ENCODE data around the gene FTO. TPM values are rescaled to one million over a fixed set of nuclear protein-coding genes. Genes with fewer than 3 reads are reported as not detected.

The FTO gene
- total and polyA plus RNA-seq, 2 of the 13 experiments (the other 11 are each of a cell fraction or from before 2014, with no cell fraction given), result 41.6 to 55.8 TPM

DNA sequence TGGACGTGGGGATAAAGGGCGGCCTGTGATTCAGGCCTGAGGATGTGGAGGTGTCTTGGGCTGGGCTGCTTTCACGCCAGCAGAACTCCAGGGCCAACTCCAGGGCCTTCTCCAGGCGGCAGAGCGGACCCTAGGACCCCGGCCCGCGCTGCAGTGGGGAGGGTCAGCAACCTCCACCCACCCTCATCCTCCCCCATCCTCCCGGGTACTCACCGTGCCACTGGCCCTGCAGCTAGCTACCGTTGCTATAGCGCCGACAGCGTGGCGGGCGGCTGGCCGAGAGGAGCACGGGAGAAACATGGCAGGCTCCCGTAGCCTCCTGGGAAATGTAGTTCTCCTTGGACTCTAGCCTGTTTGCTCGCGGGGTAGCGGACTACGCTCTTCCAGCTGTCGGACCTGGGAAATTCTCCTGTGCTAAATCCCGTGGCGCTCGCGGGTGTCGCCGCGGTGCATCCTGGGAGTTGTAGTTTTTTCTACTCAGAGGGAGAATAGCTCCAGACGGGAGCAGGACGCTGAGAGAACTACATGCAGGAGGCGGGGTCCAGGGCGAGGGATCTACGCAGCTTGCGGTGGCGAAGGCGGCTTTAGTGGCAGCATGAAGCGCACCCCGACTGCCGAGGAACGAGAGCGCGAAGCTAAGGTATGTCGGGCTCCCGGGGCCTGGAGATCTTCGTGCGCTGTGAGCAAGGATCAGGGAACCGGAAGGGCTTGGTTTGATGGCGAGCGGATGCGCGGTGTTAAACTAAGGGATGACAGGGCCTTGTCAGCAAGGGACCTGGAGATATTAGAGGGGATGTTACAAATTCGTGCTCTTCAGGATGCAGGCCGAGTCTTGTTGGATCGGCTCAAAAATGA is at the start of gene FTO, which contains the start of gene RPGRIP1L (continued):
- TF ChIP-seq, protein P1, sequence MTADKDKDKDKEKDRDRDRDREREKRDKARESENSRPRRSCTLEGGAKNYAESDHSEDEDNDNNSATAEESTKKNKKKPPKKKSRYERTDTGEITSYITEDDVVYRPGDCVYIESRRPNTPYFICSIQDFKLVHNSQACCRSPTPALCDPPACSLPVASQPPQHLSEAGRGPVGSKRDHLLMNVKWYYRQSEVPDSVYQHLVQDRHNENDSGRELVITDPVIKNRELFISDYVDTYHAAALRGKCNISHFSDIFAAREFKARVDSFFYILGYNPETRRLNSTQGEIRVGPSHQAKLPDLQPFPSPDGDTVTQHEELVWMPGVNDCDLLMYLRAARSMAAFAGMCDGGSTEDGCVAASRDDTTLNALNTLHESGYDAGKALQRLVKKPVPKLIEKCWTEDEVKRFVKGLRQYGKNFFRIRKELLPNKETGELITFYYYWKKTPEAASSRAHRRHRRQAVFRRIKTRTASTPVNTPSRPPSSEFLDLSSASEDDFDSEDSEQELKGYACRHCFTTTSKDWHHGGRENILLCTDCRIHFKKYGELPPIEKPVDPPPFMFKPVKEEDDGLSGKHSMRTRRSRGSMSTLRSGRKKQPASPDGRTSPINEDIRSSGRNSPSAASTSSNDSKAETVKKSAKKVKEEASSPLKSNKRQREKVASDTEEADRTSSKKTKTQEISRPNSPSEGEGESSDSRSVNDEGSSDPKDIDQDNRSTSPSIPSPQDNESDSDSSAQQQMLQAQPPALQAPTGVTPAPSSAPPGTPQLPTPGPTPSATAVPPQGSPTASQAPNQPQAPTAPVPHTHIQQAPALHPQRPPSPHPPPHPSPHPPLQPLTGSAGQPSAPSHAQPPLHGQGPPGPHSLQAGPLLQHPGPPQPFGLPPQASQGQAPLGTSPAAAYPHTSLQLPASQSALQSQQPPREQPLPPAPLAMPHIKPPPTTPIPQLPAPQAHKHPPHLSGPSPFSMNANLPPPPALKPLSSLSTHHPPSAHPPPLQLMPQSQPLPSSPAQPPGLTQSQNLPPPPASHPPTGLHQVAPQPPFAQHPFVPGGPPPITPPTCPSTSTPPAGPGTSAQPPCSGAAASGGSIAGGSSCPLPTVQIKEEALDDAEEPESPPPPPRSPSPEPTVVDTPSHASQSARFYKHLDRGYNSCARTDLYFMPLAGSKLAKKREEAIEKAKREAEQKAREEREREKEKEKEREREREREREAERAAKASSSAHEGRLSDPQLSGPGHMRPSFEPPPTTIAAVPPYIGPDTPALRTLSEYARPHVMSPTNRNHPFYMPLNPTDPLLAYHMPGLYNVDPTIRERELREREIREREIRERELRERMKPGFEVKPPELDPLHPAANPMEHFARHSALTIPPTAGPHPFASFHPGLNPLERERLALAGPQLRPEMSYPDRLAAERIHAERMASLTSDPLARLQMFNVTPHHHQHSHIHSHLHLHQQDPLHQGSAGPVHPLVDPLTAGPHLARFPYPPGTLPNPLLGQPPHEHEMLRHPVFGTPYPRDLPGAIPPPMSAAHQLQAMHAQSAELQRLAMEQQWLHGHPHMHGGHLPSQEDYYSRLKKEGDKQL (CRISPR knock-in tag; IDR thresholded peaks at IDR 0.05; ENCODE audit: low read depth), result peak; percentile 59; the same call in 1 of the 2 replicates
- TF ChIP-seq MAZ (IDR thresholded peaks at IDR 0.05; ENCODE audit: borderline replicate concordance, low read depth, low read length) (peak; percentile 97), MAZ (CRISPR knock-in tag; IDR thresholded peaks at IDR 0.05; ENCODE audit: low read depth) (peak; percentile 93), HNRNPUL1 (IDR thresholded peaks at IDR 0.05; ENCODE audit: low read depth, low read length) (no peak), SNRNP70 (IDR thresholded peaks at IDR 0.05; ENCODE audit: low read depth, low read length) (no peak), NFYB (CRISPR knock-in tag; IDR thresholded peaks at IDR 0.05) (peak; percentile 58), RBM22 (optimal IDR thresholded peaks at IDR 0.05; ENCODE audit: low read length) (peak; percentile 92), RNF2 (conservative IDR thresholded peaks at IDR 0.05; ENCODE audit: low read depth) (peak; percentile 72; the same call in 1 of the 2 replicates), NFE2 (CRISPR knock-in tag; IDR thresholded peaks at IDR 0.05) (no peak), ZFAT (CRISPR knock-in tag; conservative IDR thresholded peaks at IDR 0.05) (no peak), HDAC2 (CRISPR knock-in tag; IDR thresholded peaks at IDR 0.05) (peak; percentile 74; the same call in 1 of the 2 replicates), ZNF343 (CRISPR knock-in tag; IDR thresholded peaks at IDR 0.05) (peak; percentile 96), ZNF496 (CRISPR knock-in tag; IDR thresholded peaks at IDR 0.05; ENCODE audit: insufficient replicate concordance) (no peak)
- TF ChIP-seq, protein P2, sequence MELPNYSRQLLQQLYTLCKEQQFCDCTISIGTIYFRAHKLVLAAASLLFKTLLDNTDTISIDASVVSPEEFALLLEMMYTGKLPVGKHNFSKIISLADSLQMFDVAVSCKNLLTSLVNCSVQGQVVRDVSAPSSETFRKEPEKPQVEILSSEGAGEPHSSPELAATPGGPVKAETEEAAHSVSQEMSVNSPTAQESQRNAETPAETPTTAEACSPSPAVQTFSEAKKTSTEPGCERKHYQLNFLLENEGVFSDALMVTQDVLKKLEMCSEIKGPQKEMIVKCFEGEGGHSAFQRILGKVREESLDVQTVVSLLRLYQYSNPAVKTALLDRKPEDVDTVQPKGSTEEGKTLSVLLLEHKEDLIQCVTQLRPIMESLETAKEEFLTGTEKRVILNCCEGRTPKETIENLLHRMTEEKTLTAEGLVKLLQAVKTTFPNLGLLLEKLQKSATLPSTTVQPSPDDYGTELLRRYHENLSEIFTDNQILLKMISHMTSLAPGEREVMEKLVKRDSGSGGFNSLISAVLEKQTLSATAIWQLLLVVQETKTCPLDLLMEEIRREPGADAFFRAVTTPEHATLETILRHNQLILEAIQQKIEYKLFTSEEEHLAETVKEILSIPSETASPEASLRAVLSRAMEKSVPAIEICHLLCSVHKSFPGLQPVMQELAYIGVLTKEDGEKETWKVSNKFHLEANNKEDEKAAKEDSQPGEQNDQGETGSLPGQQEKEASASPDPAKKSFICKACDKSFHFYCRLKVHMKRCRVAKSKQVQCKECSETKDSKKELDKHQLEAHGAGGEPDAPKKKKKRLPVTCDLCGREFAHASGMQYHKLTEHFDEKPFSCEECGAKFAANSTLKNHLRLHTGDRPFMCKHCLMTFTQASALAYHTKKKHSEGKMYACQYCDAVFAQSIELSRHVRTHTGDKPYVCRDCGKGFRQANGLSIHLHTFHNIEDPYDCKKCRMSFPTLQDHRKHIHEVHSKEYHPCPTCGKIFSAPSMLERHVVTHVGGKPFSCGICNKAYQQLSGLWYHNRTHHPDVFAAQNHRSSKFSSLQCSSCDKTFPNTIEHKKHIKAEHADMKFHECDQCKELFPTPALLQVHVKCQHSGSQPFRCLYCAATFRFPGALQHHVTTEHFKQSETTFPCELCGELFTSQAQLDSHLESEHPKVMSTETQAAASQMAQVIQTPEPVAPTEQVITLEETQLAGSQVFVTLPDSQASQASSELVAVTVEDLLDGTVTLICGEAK (IDR thresholded peaks at IDR 0.05), result no peak
- TF ChIP-seq, protein P2 (CRISPR knock-in tag; IDR thresholded peaks at IDR 0.05), result peak; percentile 90; the same call in 1 of the 2 replicates
